ENCODE measurements around the gene MLXIPL.
A peak's percentile ranks its signal among the peaks of the same experiment; 100 is the strongest.

Gene MLXIPL

GRCh38 chr7:73626814-73627213, 2.5 kb upstream of the MLXIPL start:
- no peaks in the 10 kb centered on the region for H3K36me3 ChIP-seq (ENCODE audit: control insufficient read depth, insufficient read depth, low read length)
- H3K79me2 ChIP-seq, result no peaks in the 10 kb centered on the region
- H2AFZ ChIP-seq, result no peak overlapping the region
- no peaks in the 10 kb centered on the region for H3K27me3 ChIP-seq (ENCODE audit: control insufficient read depth, insufficient read depth, low read length)
- no peak for TF ChIP-seq CTCF (IDR thresholded peaks at IDR 0.05)
- no peak overlapping the region for H3K27ac ChIP-seq
- peaks cover 5% of the 10 kb centered on the region for H3K4me1 ChIP-seq
- no peak overlapping the region for H3K4me2 ChIP-seq (ENCODE audit: low read length)
- no peaks in the 10 kb centered on the region for H3K9me3 ChIP-seq (ENCODE audit: control insufficient read depth, low read length)
- no peak overlapping the region for H3K9ac ChIP-seq
- no peak overlapping the region for H3K4me3 ChIP-seq (ENCODE audit: low read depth, low read length)

- H2AFZ ChIP-seq, result no peak overlapping the region
- no peak for TF ChIP-seq CTCF (IDR thresholded peaks at IDR 0.05)
- no peak overlapping the region for H3K9ac ChIP-seq
- peaks cover 5% of the 10 kb centered on the region for H3K4me1 ChIP-seq
- no peak overlapping the region for H3K27ac ChIP-seq
- no peaks in the 10 kb centered on the region for H3K9me3 ChIP-seq (ENCODE audit: control insufficient read depth, low read length)
- no peaks in the 10 kb centered on the region for H3K79me2 ChIP-seq
- no peaks in the 10 kb centered on the region for H3K27me3 ChIP-seq (ENCODE audit: control insufficient read depth, insufficient read depth, low read length)
- H3K4me2 ChIP-seq (ENCODE audit: low read length), result no peak overlapping the region
- no peaks in the 10 kb centered on the region for H3K36me3 ChIP-seq (ENCODE audit: control insufficient read depth, insufficient read depth, low read length)
- no peak overlapping the region for H3K4me3 ChIP-seq (ENCODE audit: low read depth, low read length)
Measured at GRCh38 chr7:73625276-73625675, 954 bp upstream of the MLXIPL start.

- H3K4me3 ChIP-seq (ENCODE audit: low read depth, low read length), result no peak overlapping the region
- TF ChIP-seq CTCF (IDR thresholded peaks at IDR 0.05), result no peak
- no peaks in the 10 kb centered on the region for H3K36me3 ChIP-seq (ENCODE audit: control insufficient read depth, insufficient read depth, low read length)
- H3K27ac ChIP-seq, result no peak overlapping the region
- H2AFZ ChIP-seq, result peak overlapping the region; percentile 67
- peak overlapping the region; percentile 70 for H3K4me2 ChIP-seq (ENCODE audit: low read length)
- H3K27me3 ChIP-seq (ENCODE audit: control insufficient read depth, insufficient read depth, low read length), result no peaks in the 10 kb centered on the region
- H3K9ac ChIP-seq, result no peak overlapping the region
- H3K79me2 ChIP-seq, result no peaks in the 10 kb centered on the region
- peaks cover 5% of the 10 kb centered on the region for H3K4me1 ChIP-seq
- H3K9me3 ChIP-seq (ENCODE audit: control insufficient read depth, low read length), result no peaks in the 10 kb centered on the region
Measured at GRCh38 chr7:73624669-73625001, 313 bp upstream of the MLXIPL start.

GRCh38 chr7:73622909-73623797, 1.2 kb downstream of the MLXIPL start:
- Histone ChIP-seq H3K27me3 (ENCODE audit: control insufficient read depth, insufficient read depth, low read length) (no peaks in the 10 kb centered on the region), H3K27ac (no peak overlapping the region), H3K9ac (peak overlapping the region; percentile 17), H3K4me2 (ENCODE audit: low read length) (peak overlapping the region; percentile 70), H3K4me1 (peaks cover 5% of the 10 kb centered on the region), H3K4me3 (ENCODE audit: low read depth, low read length) (peak overlapping the region; percentile 73), H3K9me3 (ENCODE audit: control insufficient read depth, low read length) (no peaks in the 10 kb centered on the region), H3K36me3 (ENCODE audit: control insufficient read depth, insufficient read depth, low read length) (no peaks in the 10 kb centered on the region), H3K79me2 (no peaks in the 10 kb centered on the region), H2AFZ (peak overlapping the region; percentile 68)
- TF ChIP-seq CTCF (IDR thresholded peaks at IDR 0.05), result no peak

- no peaks in the 10 kb centered on the region for H3K27me3 ChIP-seq (ENCODE audit: control insufficient read depth, insufficient read depth, low read length)
- H3K9ac ChIP-seq, result no peak overlapping the region
- no peak overlapping the region for H3K27ac ChIP-seq
Measured at GRCh38 chr7:73622527-73622908, 1.8 kb downstream of the MLXIPL start.

More at GRCh38 chr7:73622527-73622908, 1.8 kb downstream of the MLXIPL start:
- no peaks in the 10 kb centered on the region for H3K79me2 ChIP-seq
- no peaks in the 10 kb centered on the region for H3K36me3 ChIP-seq (ENCODE audit: control insufficient read depth, insufficient read depth, low read length)
- no peaks in the 10 kb centered on the region for H3K9me3 ChIP-seq (ENCODE audit: control insufficient read depth, low read length)
- peak overlapping the region; percentile 68 for H2AFZ ChIP-seq
- H3K4me1 ChIP-seq, result peaks cover 5% of the 10 kb centered on the region
- peak overlapping the region; percentile 73 for H3K4me3 ChIP-seq (ENCODE audit: low read depth, low read length)
- no peak for TF ChIP-seq CTCF (IDR thresholded peaks at IDR 0.05)
- H3K4me2 ChIP-seq (ENCODE audit: low read length), result peak overlapping the region; percentile 70
